Measurements from ENCODE around the gene PID1. TPM values are rescaled to one million over a fixed set of nuclear protein-coding genes. Genes with fewer than 3 reads are reported as not detected.
A peak's percentile ranks its signal among the peaks of the same experiment; 100 is the strongest.

The PID1 gene
- total and polyA plus RNA-seq, 12 donors, result 4.5 to 81.9 (median 47.0) TPM

DNA sequence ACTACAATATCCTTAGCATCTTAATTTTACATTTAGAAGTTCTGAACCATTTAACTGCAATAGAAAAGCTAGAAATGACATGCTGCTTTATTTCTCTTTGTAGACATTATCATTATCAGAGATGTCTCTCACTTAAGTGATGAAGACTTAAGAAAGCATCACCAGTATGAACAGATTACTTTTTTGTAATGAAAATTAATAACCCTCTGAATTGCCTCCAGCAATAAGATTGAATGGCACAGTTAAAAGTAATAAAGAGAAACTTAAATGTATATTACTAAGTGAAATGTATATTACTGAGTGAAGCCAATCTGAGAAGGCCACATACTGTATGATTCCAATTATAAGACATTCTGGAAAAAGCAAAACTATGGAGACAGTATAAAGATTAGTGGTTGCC, 89.4 kb downstream of the PID1 start:
- no peaks in the 10 kb centered on the region for H3K9me3 ChIP-seq (replicated peaks in 1 of 3)
- TF ChIP-seq, protein P1, sequence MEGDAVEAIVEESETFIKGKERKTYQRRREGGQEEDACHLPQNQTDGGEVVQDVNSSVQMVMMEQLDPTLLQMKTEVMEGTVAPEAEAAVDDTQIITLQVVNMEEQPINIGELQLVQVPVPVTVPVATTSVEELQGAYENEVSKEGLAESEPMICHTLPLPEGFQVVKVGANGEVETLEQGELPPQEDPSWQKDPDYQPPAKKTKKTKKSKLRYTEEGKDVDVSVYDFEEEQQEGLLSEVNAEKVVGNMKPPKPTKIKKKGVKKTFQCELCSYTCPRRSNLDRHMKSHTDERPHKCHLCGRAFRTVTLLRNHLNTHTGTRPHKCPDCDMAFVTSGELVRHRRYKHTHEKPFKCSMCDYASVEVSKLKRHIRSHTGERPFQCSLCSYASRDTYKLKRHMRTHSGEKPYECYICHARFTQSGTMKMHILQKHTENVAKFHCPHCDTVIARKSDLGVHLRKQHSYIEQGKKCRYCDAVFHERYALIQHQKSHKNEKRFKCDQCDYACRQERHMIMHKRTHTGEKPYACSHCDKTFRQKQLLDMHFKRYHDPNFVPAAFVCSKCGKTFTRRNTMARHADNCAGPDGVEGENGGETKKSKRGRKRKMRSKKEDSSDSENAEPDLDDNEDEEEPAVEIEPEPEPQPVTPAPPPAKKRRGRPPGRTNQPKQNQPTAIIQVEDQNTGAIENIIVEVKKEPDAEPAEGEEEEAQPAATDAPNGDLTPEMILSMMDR (IDR thresholded peaks at IDR 0.05), result no peak
- no peak for TF ChIP-seq POLR2A (IDR thresholded peaks at IDR 0.05)
- H3K4me3 ChIP-seq, result no peak overlapping the region
- H3K27me3 ChIP-seq, result no peaks in the 10 kb centered on the region
- H3K4me1 ChIP-seq (replicated peaks in 1 of 2), result peaks cover 17 to 22% of the 10 kb centered on the region in 2 donors
- intact Hi-C loops (cut with DNase I), result no loop called here
- no peak for DNase-seq
- no peaks in the 10 kb centered on the region for H3K36me3 ChIP-seq (replicated peaks in 1 of 2)
- H3K27ac ChIP-seq, result no peak overlapping the region

DNA sequence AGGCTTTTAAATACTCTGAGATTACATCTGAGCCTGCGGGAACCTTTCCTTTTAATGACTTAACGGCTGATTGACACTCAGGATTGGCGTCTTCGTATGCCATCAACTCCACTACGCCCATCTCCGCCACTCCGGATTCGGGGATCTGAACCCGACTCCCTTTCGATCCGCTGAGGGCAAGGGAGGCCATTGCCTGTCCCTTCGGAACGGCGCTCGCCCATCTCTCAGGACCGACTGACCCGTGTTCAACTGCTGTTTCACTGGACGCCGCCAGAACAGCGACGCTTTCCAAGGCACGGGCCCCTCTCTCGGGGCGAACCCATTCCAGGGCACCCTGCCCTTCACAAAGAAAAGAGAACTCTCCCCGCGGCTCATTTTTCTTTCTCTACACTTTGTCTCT, 90.4 kb downstream of the PID1 start:
- no peaks in the 10 kb centered on the region for H3K27me3 ChIP-seq
- H3K9me3 ChIP-seq (replicated peaks in 1 of 3), result no peaks in the 10 kb centered on the region
- H3K4me1 ChIP-seq (replicated peaks in 1 of 2), result peaks cover 17 to 22% of the 10 kb centered on the region in 2 donors
- intact Hi-C loops (cut with DNase I), result no loop called here
- WGBS, 4 donors, result 96 to 98% (median 97%) methylated on average over 22 to 26 of the region's 26 CpGs
- TF ChIP-seq, protein P1 (IDR thresholded peaks at IDR 0.05), result no peak
- TF ChIP-seq POLR2A (IDR thresholded peaks at IDR 0.05), result no peak
- DNase-seq, result no peak
- H3K4me3 ChIP-seq, result no peak overlapping the region
- no peak overlapping the region for H3K27ac ChIP-seq
- H3K36me3 ChIP-seq (replicated peaks in 1 of 2), result no peaks in the 10 kb centered on the region

DNA sequence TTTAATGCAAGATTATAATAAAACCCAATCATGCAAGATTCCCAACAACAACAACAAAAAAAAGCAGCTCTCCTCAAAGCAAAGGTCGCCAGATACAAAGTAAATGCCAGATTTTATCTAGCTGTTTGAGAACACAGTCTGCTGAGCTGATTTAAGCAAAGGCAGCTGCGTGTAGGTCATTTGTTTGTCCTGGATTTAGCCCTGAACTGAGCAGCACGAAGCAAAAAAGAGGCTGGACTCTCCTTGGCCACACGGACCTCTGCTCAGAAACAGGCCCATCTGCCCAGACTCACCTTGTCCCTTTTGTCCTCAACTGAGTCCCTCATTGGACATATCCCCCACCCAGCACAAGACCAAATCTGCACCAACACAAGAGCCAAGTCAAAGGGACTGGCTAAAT, 91.5 kb downstream of the PID1 start:
- Histone ChIP-seq H3K4me1 (replicated peaks in 1 of 2) (peaks cover 17 to 31% of the 10 kb centered on the region in 2 donors), H3K27ac (peak overlapping the region in 3 of 5 donors; percentile 49 to 81 (median 62)), H3K36me3 (replicated peaks in 1 of 2) (no peaks in the 10 kb centered on the region), H3K4me3 (no peak overlapping the region), H3K9me3 (replicated peaks in 1 of 3) (no peaks in the 10 kb centered on the region), H3K27me3 (no peaks in the 10 kb centered on the region)
- TF ChIP-seq POLR2A (IDR thresholded peaks at IDR 0.05), result no peak
- TF ChIP-seq, protein P1 (IDR thresholded peaks at IDR 0.05), result no peak
- intact Hi-C loops (cut with DNase I), result no loop called here
- DNase-seq, result peak; percentile 16 to 74 (median 37)
- 10 to 26% (median 24%) methylated on average over 3 to 4 of the region's 4 CpGs for WGBS, 4 donors

DNA sequence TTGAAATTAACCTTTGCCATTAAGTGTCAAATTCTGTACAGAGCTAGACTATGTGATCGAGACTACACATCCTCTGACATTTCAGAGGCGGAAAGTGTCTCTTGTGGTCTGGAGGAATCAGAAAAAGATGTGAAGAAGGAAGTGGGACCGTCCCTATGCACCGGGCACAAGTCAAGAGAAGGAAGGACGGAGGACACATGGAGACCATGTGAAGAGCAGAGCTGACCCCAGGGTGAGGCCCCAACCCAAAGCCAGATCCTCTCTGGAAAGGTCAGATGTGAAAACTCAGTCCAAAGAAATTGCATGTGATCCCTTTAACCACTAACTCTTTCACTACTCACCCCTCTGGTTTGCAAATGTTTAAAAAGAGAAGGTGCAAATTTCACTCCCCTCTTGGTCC, 92.4 kb downstream of the PID1 start:
- no peak for DNase-seq
- intact Hi-C loops (cut with DNase I), result no loop called here
- no peak overlapping the region for H3K4me3 ChIP-seq
- no peaks in the 10 kb centered on the region for H3K9me3 ChIP-seq (replicated peaks in 1 of 3)
- H3K4me1 ChIP-seq (replicated peaks in 1 of 2), result peaks cover 17 to 31% of the 10 kb centered on the region in 2 donors
- no peaks in the 10 kb centered on the region for H3K36me3 ChIP-seq (replicated peaks in 1 of 2)
- TF ChIP-seq, protein P1 (IDR thresholded peaks at IDR 0.05), result no peak
- no peak for TF ChIP-seq POLR2A (IDR thresholded peaks at IDR 0.05)
- H3K27me3 ChIP-seq, result no peaks in the 10 kb centered on the region
- peak overlapping the region in 3 of 5 donors; percentile 49 to 62 (median 60) for H3K27ac ChIP-seq
- 69 to 74% (median 74%) methylated on average over 5 of the region's 5 CpGs for WGBS, 4 donors
